IMR-90 (cell line): ENCODE results near the gene HRH2. TPM values are rescaled to one million over a fixed set of nuclear protein-coding genes. Genes with fewer than 3 reads are reported as not detected.

Experiments
- ATAC-seq: fragments of 200-7000 bp; cut with Tn5 transposase; 2 replicates; pipeline ENCODE4 v1.9.1; 2020; ENCODE audit warnings: low read depth, mild to moderate bottlenecking, moderate library complexity
- BruUV-seq: library from RNA; stranded (reverse); fragments of 400-500 nt; replicated peaks from 2 replicates; lab custom pipeline; 2021; lab: Mats Ljungman, UMichigan
- CTCF ChIA-PET: fragments of 300-600 bp; formaldehyde crosslinking; extraction: SDS; loops from one replicate; lab custom pipeline; 2021; ENCODE audit warnings: antibody characterized with exemption; lab: Yijun Ruan, JAX
- POLR2A ChIA-PET: fragments of 300-600 bp; sonication (Branson Sonifier 250); formaldehyde crosslinking; loops from one replicate; lab custom pipeline; 2022; ENCODE audit warnings: antibody characterized with exemption; ENCODE audit not compliant: unreplicated experiment; lab: Charles Lee
- DNase-seq: peaks from one replicate; pipeline ENCODE4 v3.0.0; 2013
- H2AFZ ChIP-seq: replicated peaks from 2 replicates; pipeline ENCODE3; 2013; ENCODE audit warnings: low read length, mild to moderate bottlenecking; ENCODE audit not compliant: poor library complexity
- H2AK5ac ChIP-seq: 2 replicates; pipeline ENCODE4 v1.6.1; 2013; ENCODE audit warnings: low read depth, low read length, inconsistent platforms
- H2AK9ac ChIP-seq: replicated peaks from 2 replicates; pipeline ENCODE3; 2013; ENCODE audit warnings: mild to moderate bottlenecking, low read depth, low read length, moderate library complexity; ENCODE audit not compliant: poor library complexity
- H2BK120ac ChIP-seq: 2 replicates; pipeline ENCODE4 v1.6.1; 2013; ENCODE audit warnings: low read depth, low read length, inconsistent platforms
- H2BK15ac ChIP-seq: 3 replicates; pipeline ENCODE4 v1.6.1; 2013; ENCODE audit warnings: low read depth, low read length, inconsistent platforms
- H2BK20ac ChIP-seq: 2 replicates; pipeline ENCODE4 v1.6.1; 2013; ENCODE audit warnings: low read depth, mild to moderate bottlenecking, inconsistent platforms, low read length, moderate library complexity
- H2BK5ac ChIP-seq: 2 replicates; pipeline ENCODE4 v1.6.1; 2013; ENCODE audit warnings: mild to moderate bottlenecking, low read depth, low read length, inconsistent platforms; ENCODE audit not compliant: poor library complexity, severe bottlenecking
- H3K14ac ChIP-seq: replicated peaks from 2 replicates; pipeline ENCODE4 v1.6.1; 2013; ENCODE audit warnings: low read depth, low read length, inconsistent platforms
- H3K18ac ChIP-seq: 2 replicates; pipeline ENCODE4 v1.6.1; 2013; ENCODE audit warnings: low read depth, low read length, control low read depth
- H3K23ac ChIP-seq: 2 replicates; pipeline ENCODE4 v1.6.1; 2013; ENCODE audit warnings: low read depth, low read length, inconsistent platforms
- H3K27ac ChIP-seq: 2 replicates; pipeline ENCODE4 v1.5.1; 2013; ENCODE audit warnings: mild to moderate bottlenecking, control low read depth, low read length; ENCODE audit not compliant: insufficient read depth
- H3K27me3 ChIP-seq: 2 replicates; pipeline ENCODE4 v1.6.1; 2013; ENCODE audit warnings: low read length; ENCODE audit not compliant: control insufficient read depth, insufficient read depth
- H3K36me3 ChIP-seq: 2 replicates; pipeline ENCODE4 v1.6.1; 2013; ENCODE audit warnings: low read length, mixed read lengths; ENCODE audit not compliant: control insufficient read depth, insufficient read depth
- H3K4ac ChIP-seq: 2 replicates; pipeline ENCODE4 v1.6.1; 2013; ENCODE audit warnings: low read depth, low read length, inconsistent platforms
- H3K4me1 ChIP-seq: 2 replicates; pipeline ENCODE4 v1.6.1; 2013; ENCODE audit warnings: low read length, mixed read lengths; ENCODE audit not compliant: control insufficient read depth, insufficient read depth
- H3K4me2 ChIP-seq: 2 replicates; pipeline ENCODE4 v1.6.1; 2013; ENCODE audit warnings: low read depth, mild to moderate bottlenecking, control low read depth, low read length, moderate library complexity
- H3K4me3 ChIP-seq: 2 replicates; pipeline ENCODE4 v1.5.1; 2013; ENCODE audit warnings: low read depth, mild to moderate bottlenecking, control low read depth, low read length, moderate library complexity; ENCODE audit not compliant: insufficient read depth
- H3K56ac ChIP-seq: 2 replicates; pipeline ENCODE4 v1.6.1; 2013; ENCODE audit warnings: low read length, inconsistent platforms; ENCODE audit not compliant: insufficient read depth; ENCODE audit errors: extremely low read depth
- H3K79me1 ChIP-seq, 2 experiments: 2 replicates each; pipeline ENCODE4 v1.6.1; 2013; ENCODE audit warnings: low read length in 2 of 2, inconsistent platforms in 1 of 2, low read depth in 1 of 2
- H3K9ac ChIP-seq: 2 replicates; pipeline ENCODE4 v1.6.1; 2013; ENCODE audit warnings: low read depth, low read length, control low read depth
- H3K9me1 ChIP-seq: 2 replicates; pipeline ENCODE4 v1.6.1; 2013; ENCODE audit warnings: low read length, inconsistent platforms; ENCODE audit not compliant: insufficient read depth
- H3K9me3 ChIP-seq: 2 replicates; pipeline ENCODE4 v1.6.1; 2013; ENCODE audit warnings: low read length; ENCODE audit not compliant: control insufficient read depth, insufficient read depth
- H4K20me1 ChIP-seq: 2 replicates; pipeline ENCODE4 v1.6.1; 2013; ENCODE audit warnings: low read length, inconsistent platforms; ENCODE audit not compliant: insufficient read depth
- H4K5ac ChIP-seq: 2 replicates; pipeline ENCODE4 v1.6.1; 2013; ENCODE audit warnings: mild to moderate bottlenecking, low read depth, low read length, control low read depth
- H4K8ac ChIP-seq, 2 experiments: 2 replicates each; pipeline ENCODE4 v1.6.1; 2013; ENCODE audit warnings: low read depth in 2 of 2, low read length in 2 of 2, control low read depth in 1 of 2, inconsistent platforms in 1 of 2
- H4K91ac ChIP-seq: 2 replicates; pipeline ENCODE4 v1.6.1; 2013; ENCODE audit warnings: low read depth, low read length, inconsistent platforms; ENCODE audit not compliant: insufficient read depth
- CEBPB ChIP-seq: IDR thresholded peaks from 2 replicates; pipeline ENCODE4 v1.6.1; 2012; ENCODE audit warnings: low read depth, low read length, improper control_type of control experiment
- CTCF ChIP-seq: conservative IDR thresholded peaks from 2 replicates; pipeline ENCODE4 v1.5.1; 2012; ENCODE audit warnings: mild to moderate bottlenecking, low read depth, low read length, improper control_type of control experiment
- RCOR1 ChIP-seq: IDR thresholded peaks from 2 replicates; pipeline ENCODE4 v1.6.1; 2012; ENCODE audit warnings: mild to moderate bottlenecking, low read length, improper control_type of control experiment; ENCODE audit not compliant: insufficient replicate concordance
- whole genome bisulfite sequencing, 2 experiments: methylation state at CpG; one replicate each; pipeline versions ENCODE4 v1.1.5 to v1.1.7; 2013; ENCODE audit warnings: missing lambda C conversion rate in 2 of 2; ENCODE audit not compliant: insufficient read length in 1 of 2; ENCODE audit errors: extremely low coverage in 2 of 2; 5-methylcytosine and 5-hydroxymethylcytosine counted together
- dilution Hi-C: fragments of 300-500 bp; cut with HindIII; formaldehyde crosslinking; loops from one replicate; pipeline ENCODE4 v1.14.3; 2018; ENCODE audit warnings: low sequenced_read_pairs; ENCODE audit not compliant: unreplicated experiment
- in situ Hi-C: fragments of 300-500 bp; cut with MboI; formaldehyde crosslinking; loops from 3 replicates; pipeline ENCODE4 v1.14.3; 2019; ENCODE audit warnings: low sequenced_read_pairs, inconsistent platforms, mixed read lengths
- intact Hi-C: fragments of 100-400 bp; cut with micrococcal nuclease; formaldehyde crosslinking; loops from 2 replicates; pipeline ENCODE4 v1.10.0; 2022
- polyA plus RNA-seq, 3 experiments: library from polyadenylated mRNA; depleted of rRNA; stranded (reverse); fragments of >200 nt; gene quantifications; 2 replicates each; pipeline ENCODE4 v1.2.3, GENCODE V29; 2012; ENCODE audit warnings: low replicate concordance in 1 of 3
- total RNA-seq: library from RNA; depleted of rRNA; stranded (reverse); fragments of >200 nt; gene quantifications from 2 replicates; pipeline ENCODE4 v1.2.3, GENCODE V29; 2012

The HRH2 gene
- total and polyA plus RNA-seq, 2 of the 4 experiments (the other 2 are of a cell fraction), result not detected

GRCh38 chr5:175715627-175716522 lies 58.0 kb downstream of the HRH2 start (continued):
- no peak for TF ChIP-seq RCOR1

GRCh38 chr5:175717837-175718236 lies 60.0 kb downstream of the HRH2 start:
- Histone ChIP-seq H3K4me2 (no peak overlapping the region), H3K36me3 (no peaks in the 10 kb centered on the region), H4K5ac (no peak overlapping the region), H3K4me3 (no peak overlapping the region), H3K23ac (no peak overlapping the region), H3K4me1 (no peaks in the 10 kb centered on the region), H4K91ac (no peak overlapping the region), H3K79me1 (no peaks in the 10 kb centered on the region), H2BK120ac (no peak overlapping the region), H2AK5ac (no peak overlapping the region), H3K27me3 (no peaks in the 10 kb centered on the region), H3K56ac (no peak overlapping the region), H3K4ac (no peak overlapping the region), H2BK20ac (no peak overlapping the region), H2AFZ (no peak overlapping the region), H3K9ac (no peak overlapping the region), H2BK5ac (no peak overlapping the region), H2AK9ac (no peak overlapping the region), H3K9me1 (no peaks in the 10 kb centered on the region), H2BK15ac (no peak overlapping the region), H4K20me1 (no peaks in the 10 kb centered on the region), H3K9me3 (peaks cover 9% of the 10 kb centered on the region; the same call in 1 of the 2 replicates), H4K8ac (no peak overlapping the region), H3K18ac (no peak overlapping the region), H3K14ac (no peak overlapping the region), H3K27ac (no peak overlapping the region)
- dilution Hi-C loops (no loop called here), in situ Hi-C loops (no loop called here), intact Hi-C loops (loop anchor here (5.0 kb wide), 2 partner anchors 186 to 766 kb away; no protein-coding TSS in a partner anchor)
- POLR2A ChIA-PET, result no interaction called here
- DNase-seq (no peak), ATAC-seq (no peak)
- CTCF ChIA-PET, result interaction anchor here (1.8 to 2.6 kb wide), 2 partner anchors 12 to 184 kb away, joined by 8 read pairs; no protein-coding TSS in a partner anchor
- no peak for TF ChIP-seq CTCF
- no peak for TF ChIP-seq CEBPB
- WGBS, 2 experiments, result 100% methylated on average over 1 of the region's 3 CpGs; no CpG with 5 or more reads in 1 of the 2 experiments
- BruUV-seq, result no TSS peak
